WTC11 (cell line): ENCODE results near the gene GGTLC1. TPM values are rescaled to one million over a fixed set of nuclear protein-coding genes. Genes with fewer than 3 reads are reported as not detected.

ENCODE experiments used
- ATAC-seq: fragments of 200-7000 bp; cut with Tn5 transposase; 2 replicates; pipeline ENCODE4 v1.10.0; 2021; ENCODE audit warnings: mild to moderate bottlenecking, moderate library complexity
- CTCF ChIA-PET: fragments of 300-600 bp; sonication (Branson Sonifier 250); formaldehyde crosslinking; loops from one replicate; lab custom pipeline; 2021; ENCODE audit warnings: antibody characterized with exemption; lab: Charles Lee
- POLR2A ChIA-PET: fragments of 350-600 bp; sonication (Branson Sonifier 250); formaldehyde crosslinking; loops from one replicate; lab custom pipeline; 2021; ENCODE audit warnings: antibody characterized with exemption; lab: Charles Lee
- DNase-seq: peaks from one replicate; pipeline ENCODE4 v3.0.0; 2021; ENCODE audit warnings: low spot score
- H3K27ac Mint-ChIP-seq: 2 replicates; pipeline ENCODE4 v1.8.0; 2021; ENCODE audit warnings: mixed read lengths
- H3K27me3 Mint-ChIP-seq: 2 replicates; pipeline ENCODE4 v1.8.0; 2021; ENCODE audit warnings: low read depth, mild to moderate bottlenecking, moderate library complexity, mixed read lengths
- H3K36me3 Mint-ChIP-seq: 2 replicates; pipeline ENCODE4 v1.8.0; 2021; ENCODE audit warnings: mixed read lengths
- H3K4me1 Mint-ChIP-seq: 2 replicates; pipeline ENCODE4 v1.8.0; 2022; ENCODE audit warnings: mixed read lengths
- H3K4me3 Mint-ChIP-seq: 2 replicates; pipeline ENCODE4 v1.8.0; 2021; ENCODE audit warnings: mild to moderate bottlenecking, moderate library complexity, mixed read lengths
- H3K9me3 Mint-ChIP-seq: 2 replicates; pipeline ENCODE4 v1.8.0; 2021; ENCODE audit warnings: mixed read lengths
- AFF4 ChIP-seq: sonication (generic); formaldehyde crosslinking; IDR thresholded peaks from 2 replicates; pipeline ENCODE4 v1.8.1; 2023; ENCODE audit warnings: mild to moderate bottlenecking, missing genetic modification reagents, borderline replicate concordance
- ARID4B ChIP-seq: sonication (generic); formaldehyde crosslinking; IDR thresholded peaks from 2 replicates; pipeline ENCODE4 v1.8.0; 2023; ENCODE audit warnings: missing genetic modification reagents, mild to moderate bottlenecking, borderline replicate concordance
- ATF3 ChIP-seq: sonication (generic); formaldehyde crosslinking; conservative IDR thresholded peaks from 2 replicates; pipeline ENCODE4 v1.8.1; 2022; ENCODE audit warnings: mild to moderate bottlenecking, missing genetic modification reagents
- CREM ChIP-seq: sonication (generic); formaldehyde crosslinking; IDR thresholded peaks from 2 replicates; pipeline ENCODE4 v1.8.1; 2022; ENCODE audit warnings: mild to moderate bottlenecking, missing genetic modification reagents, moderate library complexity
- ETV6 ChIP-seq: sonication (generic); formaldehyde crosslinking; IDR thresholded peaks from 2 replicates; pipeline ENCODE4 v1.8.1; 2022; ENCODE audit warnings: mild to moderate bottlenecking, missing genetic modification reagents
- FOXP1 ChIP-seq: sonication (generic); formaldehyde crosslinking; IDR thresholded peaks from 2 replicates; pipeline ENCODE4 v1.8.0; 2022; ENCODE audit warnings: missing genetic modification reagents, mild to moderate bottlenecking, moderate library complexity, borderline replicate concordance
- GTF2I ChIP-seq: fragments of 250-450 bp; sonication (Bioruptor Pico); conservative IDR thresholded peaks from 2 replicates; pipeline ENCODE4 v1.4.0; 2021; ENCODE audit warnings: mild to moderate bottlenecking
- NFATC4 ChIP-seq: fragments of 250-450 bp; sonication (Bioruptor Pico); IDR thresholded peaks from 2 replicates; pipeline ENCODE4 v1.9.0; 2021; ENCODE audit warnings: mild to moderate bottlenecking
- NFE2L1 ChIP-seq: sonication (generic); formaldehyde crosslinking; IDR thresholded peaks from 2 replicates; pipeline ENCODE4 v1.8.1; 2023; ENCODE audit warnings: missing genetic modification reagents
- NR2C2 ChIP-seq: sonication (generic); formaldehyde crosslinking; IDR thresholded peaks from 2 replicates; pipeline ENCODE4 v1.8.0; 2022; ENCODE audit warnings: mild to moderate bottlenecking, missing genetic modification reagents
- NR3C1 ChIP-seq: sonication (generic); formaldehyde crosslinking; conservative IDR thresholded peaks from 2 replicates; pipeline ENCODE4 v1.8.1; 2023; ENCODE audit warnings: low read depth, mild to moderate bottlenecking, missing genetic modification reagents
- OVOL2 ChIP-seq: fragments of 250-450 bp; sonication (Bioruptor Pico); IDR thresholded peaks from 2 replicates; pipeline ENCODE4 v1.9.0; 2021; ENCODE audit warnings: mild to moderate bottlenecking, borderline replicate concordance
- PRRX2 ChIP-seq: fragments of 250-450 bp; sonication (Bioruptor Pico); IDR thresholded peaks from 2 replicates; pipeline ENCODE4 v1.8.0; 2021; ENCODE audit warnings: mild to moderate bottlenecking
- RORB ChIP-seq: fragments of 250-450 bp; sonication (Bioruptor Pico); IDR thresholded peaks from 2 replicates; pipeline ENCODE4 v1.9.0; 2021; ENCODE audit warnings: mild to moderate bottlenecking
- TEAD1 ChIP-seq: sonication (generic); formaldehyde crosslinking; IDR thresholded peaks from 2 replicates; pipeline ENCODE4 v1.8.0; 2022; ENCODE audit warnings: mild to moderate bottlenecking, missing genetic modification reagents
- USF1 ChIP-seq: sonication (generic); formaldehyde crosslinking; IDR thresholded peaks from 2 replicates; pipeline ENCODE4 v1.8.0; 2022; ENCODE audit warnings: mild to moderate bottlenecking, missing genetic modification reagents
- ZMAT4 ChIP-seq: fragments of 250-450 bp; sonication (Bioruptor Pico); IDR thresholded peaks from 2 replicates; pipeline ENCODE4 v1.9.0; 2021; ENCODE audit warnings: mild to moderate bottlenecking
- ZNF219 ChIP-seq: sonication (generic); formaldehyde crosslinking; IDR thresholded peaks from 2 replicates; pipeline ENCODE4 v1.8.0; 2023; ENCODE audit warnings: missing genetic modification reagents, mild to moderate bottlenecking, borderline replicate concordance
- ZNF317 ChIP-seq: sonication (generic); formaldehyde crosslinking; IDR thresholded peaks from 2 replicates; pipeline ENCODE4 v1.8.1; 2023; ENCODE audit warnings: low read depth, mild to moderate bottlenecking, moderate library complexity, missing genetic modification reagents, borderline replicate concordance
- ZNF423 ChIP-seq: fragments of 250-450 bp; sonication (Bioruptor Pico); IDR thresholded peaks from 2 replicates; pipeline ENCODE4 v2.1.2; 2022; ENCODE audit warnings: mild to moderate bottlenecking, moderate library complexity
- ZNF671 ChIP-seq: fragments of 250-450 bp; sonication (Bioruptor Pico); IDR thresholded peaks from 2 replicates; pipeline ENCODE4 v1.8.0; 2021; ENCODE audit warnings: mild to moderate bottlenecking
- total RNA-seq: library from RNA; stranded (reverse); gene quantifications from 3 replicates; pipeline ENCODE4 v1.2.3, GENCODE V29; 2021
- TF ChIP-seq, protein P1 (sequence below): sonication (generic); formaldehyde crosslinking; IDR thresholded peaks from 2 replicates; pipeline ENCODE4 v1.8.1; 2023; ENCODE audit warnings: mild to moderate bottlenecking, missing genetic modification reagents

GGTLC1 gene
- total RNA-seq, 1 experiment from 2014 or later: not detected

- no peak overlapping the region for H3K4me3 Mint-ChIP-seq
- no peak for TF ChIP-seq NR2C2 (CRISPR knock-in tag)
- no peak for TF ChIP-seq NFATC4 (CRISPR knock-in tag)
- no peak for TF ChIP-seq ZNF317 (CRISPR knock-in tag)
- TF ChIP-seq FOXP1 (CRISPR knock-in tag): no peak
- TF ChIP-seq ETV6 (CRISPR knock-in tag): no peak
- TF ChIP-seq PRRX2 (CRISPR knock-in tag): no peak
- no peak for TF ChIP-seq ZMAT4
- no peak for TF ChIP-seq ATF3
- no peak for TF ChIP-seq NR3C1 (CRISPR knock-in tag)
- TF ChIP-seq RORB: no peak
- no peak for TF ChIP-seq ZNF219
- TF ChIP-seq, all 79 proteins: peak for 0
- POLR2A ChIA-PET: no interaction called here
- DNase-seq: no peak
- ATAC-seq: no peak
- CTCF ChIA-PET: interaction anchor here (1.5 kb wide), 1 partner anchor 82 kb away, joined by 4 read pairs; no protein-coding TSS in a partner anchor
- Mint-ChIP-seq H3K9me3 (peaks cover 12% of the 10 kb centered on the region), H3K4me1 (peaks cover 21% of the 10 kb centered on the region), H3K36me3 (peaks cover 9% of the 10 kb centered on the region), H3K27ac (no peak overlapping the region), H3K27me3 (peaks cover 13% of the 10 kb centered on the region)
These were observed 17.3 kb downstream of the GGTLC1 start for GRCh38 chr20:23971310-23971709.

DNA sequence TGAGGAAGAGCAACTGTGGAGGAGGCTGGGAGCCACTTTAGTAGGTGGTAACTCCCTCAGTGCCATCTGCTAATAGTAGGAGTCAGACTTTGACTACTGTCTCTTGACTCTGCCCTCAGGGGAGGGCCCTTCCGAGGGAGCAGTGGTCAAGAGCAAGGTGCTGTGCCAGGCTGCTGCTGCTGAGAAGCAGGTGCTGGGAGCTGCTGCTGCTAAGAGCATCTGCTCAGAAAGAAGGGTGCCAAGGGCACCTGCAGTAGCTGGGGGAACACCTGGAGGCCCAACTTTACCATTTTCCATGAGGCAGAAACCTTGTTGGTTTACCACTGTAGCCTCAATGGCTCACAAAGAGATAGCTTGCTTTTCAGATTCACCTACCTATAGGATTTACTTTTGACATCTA is 18.5 kb downstream of the GGTLC1 start:
- TF ChIP-seq ZNF423 (CRISPR knock-in tag) (no peak), TEAD1 (CRISPR knock-in tag) (no peak), ARID4B (CRISPR knock-in tag) (no peak), NFE2L1 (no peak), NFATC4 (CRISPR knock-in tag) (no peak), ZMAT4 (no peak), ZNF671 (CRISPR knock-in tag) (no peak), CREM (no peak), AFF4 (CRISPR knock-in tag) (no peak), PRRX2 (CRISPR knock-in tag) (no peak), GTF2I (CRISPR knock-in tag) (no peak), OVOL2 (CRISPR knock-in tag) (no peak), USF1 (CRISPR knock-in tag) (no peak), FOXP1 (CRISPR knock-in tag) (no peak)
- TF ChIP-seq, protein P1, sequence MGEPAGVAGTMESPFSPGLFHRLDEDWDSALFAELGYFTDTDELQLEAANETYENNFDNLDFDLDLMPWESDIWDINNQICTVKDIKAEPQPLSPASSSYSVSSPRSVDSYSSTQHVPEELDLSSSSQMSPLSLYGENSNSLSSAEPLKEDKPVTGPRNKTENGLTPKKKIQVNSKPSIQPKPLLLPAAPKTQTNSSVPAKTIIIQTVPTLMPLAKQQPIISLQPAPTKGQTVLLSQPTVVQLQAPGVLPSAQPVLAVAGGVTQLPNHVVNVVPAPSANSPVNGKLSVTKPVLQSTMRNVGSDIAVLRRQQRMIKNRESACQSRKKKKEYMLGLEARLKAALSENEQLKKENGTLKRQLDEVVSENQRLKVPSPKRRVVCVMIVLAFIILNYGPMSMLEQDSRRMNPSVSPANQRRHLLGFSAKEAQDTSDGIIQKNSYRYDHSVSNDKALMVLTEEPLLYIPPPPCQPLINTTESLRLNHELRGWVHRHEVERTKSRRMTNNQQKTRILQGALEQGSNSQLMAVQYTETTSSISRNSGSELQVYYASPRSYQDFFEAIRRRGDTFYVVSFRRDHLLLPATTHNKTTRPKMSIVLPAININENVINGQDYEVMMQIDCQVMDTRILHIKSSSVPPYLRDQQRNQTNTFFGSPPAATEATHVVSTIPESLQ (CRISPR knock-in tag): no peak
- peaks cover 21% of the 10 kb centered on the region for H3K36me3 Mint-ChIP-seq
- POLR2A ChIA-PET: no interaction called here
- H3K27ac Mint-ChIP-seq: no peak overlapping the region
- ATAC-seq (no peak), DNase-seq (no peak)
- H3K4me1 Mint-ChIP-seq: peaks cover 21% of the 10 kb centered on the region
- H3K9me3 Mint-ChIP-seq: peaks cover 25% of the 10 kb centered on the region
- CTCF ChIA-PET: no interaction called here
- H3K27me3 Mint-ChIP-seq: peaks cover 19% of the 10 kb centered on the region
- H3K4me3 Mint-ChIP-seq: no peak overlapping the region
